ENCODE results near the gene DXO.

DXO gene

DNA sequence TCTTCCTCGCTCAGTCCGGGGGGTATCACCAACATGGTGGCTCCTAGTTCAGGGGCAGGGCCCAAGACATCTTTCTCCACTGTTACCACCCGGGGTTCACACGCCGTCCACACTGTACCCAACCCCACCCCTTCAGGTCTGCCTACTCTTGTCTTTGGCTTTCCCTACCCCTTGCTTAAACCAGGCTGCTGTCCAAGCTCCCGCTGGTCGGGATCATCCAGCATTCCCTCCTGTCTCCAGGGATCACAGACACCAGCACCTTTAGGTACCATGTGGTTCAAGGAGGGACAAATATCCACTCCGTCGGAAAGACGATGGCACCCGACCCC, 13.6 kb downstream of the DXO start:
- peak overlapping the region; percentile 68 for H3K4me2 ChIP-seq (ENCODE audit: low read depth, low read length, poor library complexity, severe bottlenecking)
- H4K20me1 ChIP-seq (ENCODE audit: low read depth, low read length), result no peaks in the 10 kb centered on the region
- peak overlapping the region; percentile 82 for H3K4me3 ChIP-seq (ENCODE audit: insufficient read depth, low read length, poor library complexity, severe bottlenecking)
- no peaks in the 10 kb centered on the region for H3K9me3 ChIP-seq (ENCODE audit: insufficient read depth, low read length)
- TF ChIP-seq EZH2phosphoT487 (conservative IDR thresholded peaks at IDR 0.05; ENCODE audit: low read length), result no peak
- TF ChIP-seq CTCF (IDR thresholded peaks at IDR 0.05; ENCODE audit: insufficient read depth, low read length, poor library complexity, severe bottlenecking), result no peak
- no peaks in the 10 kb centered on the region for H3K9me2 ChIP-seq (replicated peaks; ENCODE audit: insufficient read depth, low read length)
- peak overlapping the region; percentile 4; the same call in 1 of the 2 replicates for H3K27ac ChIP-seq (ENCODE audit: low read depth, low read length)
- peaks cover 30% of the 10 kb centered on the region for H3K79me2 ChIP-seq (ENCODE audit: insufficient read depth, low read length)
- H3K36me3 ChIP-seq (ENCODE audit: low read length), result 0 out of 2 replicates have a peak, but pooled peaks cover 5% of the 10 kb centered on the region
- peak overlapping the region; percentile 36 for H2AFZ ChIP-seq (ENCODE audit: low read depth, low read length, severe bottlenecking)
- no peaks in the 10 kb centered on the region for H3F3A ChIP-seq (ENCODE audit: insufficient read depth)
- peak overlapping the region; percentile 79 for H3K9ac ChIP-seq (ENCODE audit: low read length)
- no peaks in the 10 kb centered on the region for H3K27me3 ChIP-seq (ENCODE audit: low read length)

GRCh38 chr6:31956796-31957195, 15.1 kb downstream of the DXO start:
- Histone ChIP-seq H3F3A (ENCODE audit: insufficient read depth) (no peaks in the 10 kb centered on the region), H3K9ac (ENCODE audit: low read length) (no peak overlapping the region), H3K9me3 (ENCODE audit: insufficient read depth, low read length) (no peaks in the 10 kb centered on the region), H3K27ac (ENCODE audit: low read depth, low read length) (no peak overlapping the region), H3K79me2 (ENCODE audit: insufficient read depth, low read length) (peaks cover 30% of the 10 kb centered on the region), H3K27me3 (ENCODE audit: low read length) (no peaks in the 10 kb centered on the region), H3K4me2 (ENCODE audit: low read depth, low read length, poor library complexity, severe bottlenecking) (no peak overlapping the region), H3K4me3 (ENCODE audit: insufficient read depth, low read length, poor library complexity, severe bottlenecking) (no peak overlapping the region), H2AFZ (ENCODE audit: low read depth, low read length, severe bottlenecking) (no peak overlapping the region), H3K36me3 (ENCODE audit: low read length) (0 out of 2 replicates have a peak, but pooled peaks cover 5% of the 10 kb centered on the region), H4K20me1 (ENCODE audit: low read depth, low read length) (no peaks in the 10 kb centered on the region), H3K9me2 (replicated peaks; ENCODE audit: insufficient read depth, low read length) (no peaks in the 10 kb centered on the region)
- TF ChIP-seq EZH2phosphoT487 (conservative IDR thresholded peaks at IDR 0.05; ENCODE audit: low read length), result no peak
- no peak for TF ChIP-seq CTCF (IDR thresholded peaks at IDR 0.05; ENCODE audit: insufficient read depth, low read length, poor library complexity, severe bottlenecking)

DNA sequence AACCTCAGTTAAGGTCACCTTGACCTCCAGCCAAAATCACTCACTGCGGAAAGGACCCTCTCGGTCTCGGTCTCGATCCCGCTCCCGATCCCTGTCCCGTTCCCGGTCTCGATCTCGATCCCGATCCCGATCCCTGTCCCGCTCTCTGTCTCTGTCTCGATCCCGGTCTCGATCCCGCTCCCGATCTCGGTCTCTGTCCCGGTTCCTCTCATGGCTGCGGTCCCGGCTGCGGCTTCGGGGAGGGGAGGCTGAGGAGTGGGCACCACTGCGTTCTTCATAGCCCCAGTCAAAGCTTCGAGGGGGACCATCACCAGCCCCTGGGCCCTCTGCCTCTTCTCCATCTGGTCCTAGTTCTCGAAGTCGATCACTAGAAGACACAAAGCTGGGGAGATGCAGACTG, 17.4 kb downstream of the DXO start:
- 0 out of 2 replicates have a peak, but pooled peaks cover 5% of the 10 kb centered on the region for H3K36me3 ChIP-seq (ENCODE audit: low read length)

More for the DNA sequence above, 17.4 kb downstream of the DXO start:
- Histone ChIP-seq H3K27me3 (ENCODE audit: low read length) (no peaks in the 10 kb centered on the region), H3K79me2 (ENCODE audit: insufficient read depth, low read length) (peaks cover 16% of the 10 kb centered on the region), H3K4me2 (ENCODE audit: low read depth, low read length, poor library complexity, severe bottlenecking) (no peak overlapping the region), H3K4me3 (ENCODE audit: insufficient read depth, low read length, poor library complexity, severe bottlenecking) (no peak overlapping the region), H3K9ac (ENCODE audit: low read length) (no peak overlapping the region), H4K20me1 (ENCODE audit: low read depth, low read length) (no peaks in the 10 kb centered on the region), H2AFZ (ENCODE audit: low read depth, low read length, severe bottlenecking) (no peak overlapping the region), H3K9me2 (replicated peaks; ENCODE audit: insufficient read depth, low read length) (no peaks in the 10 kb centered on the region), H3K27ac (ENCODE audit: low read depth, low read length) (no peak overlapping the region), H3K9me3 (ENCODE audit: insufficient read depth, low read length) (no peaks in the 10 kb centered on the region), H3F3A (ENCODE audit: insufficient read depth) (no peaks in the 10 kb centered on the region)
- TF ChIP-seq EZH2phosphoT487 (conservative IDR thresholded peaks at IDR 0.05; ENCODE audit: low read length) (no peak), CTCF (IDR thresholded peaks at IDR 0.05; ENCODE audit: insufficient read depth, low read length, poor library complexity, severe bottlenecking) (no peak)

All from SU-DHL-6 (cell line).